ENCODE data around the gene ZNF284.

The ZNF284 gene

GRCh38 chr19:44050740-44051649 is 21.0 kb upstream of the ZNF284 start:
- H3K27ac ChIP-seq = peak overlapping the region in 1 of 2 donors; percentile 79
- no peak for DNase-seq (ENCODE audit: low spot score)
- TF ChIP-seq, protein P1, sequence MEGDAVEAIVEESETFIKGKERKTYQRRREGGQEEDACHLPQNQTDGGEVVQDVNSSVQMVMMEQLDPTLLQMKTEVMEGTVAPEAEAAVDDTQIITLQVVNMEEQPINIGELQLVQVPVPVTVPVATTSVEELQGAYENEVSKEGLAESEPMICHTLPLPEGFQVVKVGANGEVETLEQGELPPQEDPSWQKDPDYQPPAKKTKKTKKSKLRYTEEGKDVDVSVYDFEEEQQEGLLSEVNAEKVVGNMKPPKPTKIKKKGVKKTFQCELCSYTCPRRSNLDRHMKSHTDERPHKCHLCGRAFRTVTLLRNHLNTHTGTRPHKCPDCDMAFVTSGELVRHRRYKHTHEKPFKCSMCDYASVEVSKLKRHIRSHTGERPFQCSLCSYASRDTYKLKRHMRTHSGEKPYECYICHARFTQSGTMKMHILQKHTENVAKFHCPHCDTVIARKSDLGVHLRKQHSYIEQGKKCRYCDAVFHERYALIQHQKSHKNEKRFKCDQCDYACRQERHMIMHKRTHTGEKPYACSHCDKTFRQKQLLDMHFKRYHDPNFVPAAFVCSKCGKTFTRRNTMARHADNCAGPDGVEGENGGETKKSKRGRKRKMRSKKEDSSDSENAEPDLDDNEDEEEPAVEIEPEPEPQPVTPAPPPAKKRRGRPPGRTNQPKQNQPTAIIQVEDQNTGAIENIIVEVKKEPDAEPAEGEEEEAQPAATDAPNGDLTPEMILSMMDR (IDR thresholded peaks at IDR 0.05) = no peak
- H3K4me3 ChIP-seq = peak overlapping the region; percentile 89

GRCh38 chr19:44051650-44052402 is 20.1 kb upstream of the ZNF284 start, which contains the start of gene ZNF223:
TSS of gene ZNF223 (plus strand) at chr19:44052036. CDS start at chr19:44055177, 3,141 bp downstream.
- peak; percentile 98 for DNase-seq (ENCODE audit: low spot score)
- H3K27ac ChIP-seq = peak within 1 kb of the TSS; percentile 60 to 79
- TF ChIP-seq, protein P1 (IDR thresholded peaks at IDR 0.05) = no peak

GRCh38 chr19:44055870-44056269 is 16.1 kb upstream of the ZNF284 start:
- DNase-seq (ENCODE audit: low spot score) = no peak
- no peak overlapping the region for H3K27ac ChIP-seq
- TF ChIP-seq, protein P1 (IDR thresholded peaks at IDR 0.05) = no peak
- H3K4me3 ChIP-seq = no peak overlapping the region

More at GRCh38 chr19:44051650-44052402, 20.1 kb upstream of the ZNF284 start, which contains the start of gene ZNF223:
- H3K4me3 ChIP-seq = peak within 1 kb of the TSS; percentile 89

DNA sequence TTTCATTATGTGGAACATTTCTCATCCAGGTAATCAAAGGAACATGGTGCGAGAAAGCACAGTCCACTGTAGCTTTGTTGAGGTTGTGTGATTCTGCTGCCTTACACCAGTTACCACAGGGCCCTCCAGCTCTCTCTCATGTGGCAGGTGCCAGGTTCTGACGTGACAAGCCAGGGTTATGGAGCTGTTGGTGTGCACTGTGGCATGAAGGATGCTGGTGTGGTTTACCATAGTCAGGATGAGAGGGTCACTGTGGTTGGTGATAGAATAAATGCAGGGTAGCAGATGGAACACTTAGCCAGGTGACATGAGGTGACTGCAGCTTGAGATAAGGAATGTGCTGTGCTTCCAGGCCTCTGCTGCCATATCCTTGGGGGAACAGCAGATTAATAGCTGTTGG is 12.7 kb upstream of the ZNF284 start:
- Histone ChIP-seq H3K4me3 (no peak overlapping the region), H3K27ac (no peak overlapping the region)
- TF ChIP-seq, protein P1 (IDR thresholded peaks at IDR 0.05) = no peak
- DNase-seq (ENCODE audit: low spot score) = no peak

DNA sequence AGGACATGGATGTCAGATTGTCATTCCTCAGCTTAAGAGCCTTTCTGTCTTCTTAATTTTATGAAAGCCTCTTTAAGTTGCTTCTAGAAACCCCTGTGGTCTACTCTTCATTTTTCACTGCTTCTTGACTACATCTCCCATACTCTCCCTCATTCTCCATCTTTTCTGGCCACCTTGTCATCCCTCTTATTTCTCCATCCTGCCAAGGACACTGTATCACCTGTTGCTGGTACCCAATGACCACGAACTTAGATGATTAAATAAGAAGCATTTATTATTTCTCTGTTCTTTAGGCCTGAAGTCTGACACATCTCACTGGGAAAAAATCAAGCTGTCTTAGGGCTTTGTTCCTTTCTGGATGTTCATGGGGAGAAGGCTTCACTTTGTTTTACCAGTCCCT is 10.9 kb upstream of the ZNF284 start:
- Histone ChIP-seq H3K4me3 (no peak overlapping the region), H3K27ac (no peak overlapping the region)
- TF ChIP-seq, protein P1 (IDR thresholded peaks at IDR 0.05) = no peak
- DNase-seq (ENCODE audit: low spot score) = no peak

- Histone ChIP-seq H3K4me3 (peak overlapping the region; percentile 24), H3K27ac (no peak overlapping the region)
- no peak for DNase-seq (ENCODE audit: low spot score)
- TF ChIP-seq, protein P1 (IDR thresholded peaks at IDR 0.05) = no peak
Observed at GRCh38 chr19:44066305-44066704, 5.7 kb upstream of the ZNF284 start.

Measured in coronary artery (tissue), 2 donors.